NCI-H82 treated with DMSO at 0.1 percent for 48 hours (cell line): Measurements from ENCODE around the gene POP4.

Experiments
- DNase-seq: peaks from one replicate; lab custom pipeline; 2025; ENCODE audit not compliant: unreplicated experiment; lab: John Stamatoyannopoulos, UW

The POP4 gene

GRCh38 chr19:29660835-29661234, 54.8 kb downstream of the POP4 start:
- no peak for DNase-seq

GRCh38 chr19:29662278-29662603, 56.2 kb downstream of the POP4 start:
- DNase-seq = no peak

GRCh38 chr19:29662604-29663404, 56.7 kb downstream of the POP4 start:
- no peak for DNase-seq

- DNase-seq = no peak
These were observed 58.0 kb downstream of the POP4 start for GRCh38 chr19:29663861-29664752.

GRCh38 chr19:29664753-29665214, 58.7 kb downstream of the POP4 start:
- no peak for DNase-seq

- peak; percentile 52 for DNase-seq
These were observed 59.2 kb downstream of the POP4 start, which contains the start of gene PLEKHF1 for GRCh38 chr19:29665215-29665825. Gene PLEKHF1, plus strand, starts transcription at chr19:29665461. Its CDS starts 8,379 bp downstream, at chr19:29673840.

GRCh38 chr19:29665826-29666577, 59.9 kb downstream of the POP4 start:
- no peak for DNase-seq
